Kidney (tissue), 14 donors: ENCODE data around the gene COLEC12. TPM values are rescaled to one million over a fixed set of nuclear protein-coding genes. Genes with fewer than 3 reads are reported as not detected.

Experiments used
- DNase-seq, 5 donors: peaks; one replicate each; pipeline ENCODE4 v3.0.0-alpha.2; 2013 to 2020
- FAIRE-seq: peaks from 2 replicates; lab custom pipeline; 2012; peaks lifted over from hg19 to GRCh38; lab: Jason Lieb, UNC
- H3K27ac ChIP-seq, 2 donors: one replicate each; pipeline ENCODE4 v1.7.0; 2013; ENCODE audit warnings: low read depth in 2 of 2, low read length in 2 of 2, inconsistent platforms in 1 of 2
- H3K27me3 ChIP-seq: one replicate; pipeline ENCODE4 v1.7.1; 2013; ENCODE audit warnings: low read length, inconsistent platforms; ENCODE audit not compliant: control insufficient read depth, insufficient read depth
- H3K36me3 ChIP-seq, 3 donors: one replicate each; pipeline versions ENCODE4 v1.7.0 to v1.7.1; 2013; ENCODE audit warnings: low read length in 3 of 3, control low read depth in 1 of 3, inconsistent platforms in 1 of 3; ENCODE audit not compliant: insufficient read depth in 3 of 3, control insufficient read depth in 2 of 3
- H3K4me1 ChIP-seq, 3 donors: one replicate each; pipeline versions ENCODE4 v1.7.0 to v1.7.1; 2013; ENCODE audit warnings: low read length in 3 of 3, inconsistent platforms in 1 of 3, low read depth in 1 of 3; ENCODE audit not compliant: control insufficient read depth in 2 of 3, insufficient read depth in 2 of 3
- H3K4me3 ChIP-seq, 3 donors: one replicate each; pipeline versions ENCODE4 v1.7.0 to v1.8.1; 2013; ENCODE audit warnings: low read length in 3 of 3, control low read depth in 1 of 3, inconsistent platforms in 1 of 3
- H3K9ac ChIP-seq, 3 donors: one replicate each; pipeline versions ENCODE4 v1.7.0 to v1.7.1; 2013; ENCODE audit warnings: low read length in 3 of 3, control low read depth in 1 of 3, inconsistent platforms in 1 of 3
- H3K9me3 ChIP-seq, 3 donors: one replicate each; pipeline versions ENCODE4 v1.7.0 to v1.7.1; 2013; ENCODE audit warnings: low read length in 3 of 3, control low read depth in 1 of 3, inconsistent platforms in 1 of 3; ENCODE audit not compliant: control insufficient read depth in 2 of 3, insufficient read depth in 1 of 3
- CTCF ChIP-seq: IDR thresholded peaks from 3 replicates; pipeline ENCODE4 v1.5.1; 2012; ENCODE audit warnings: mild to moderate bottlenecking, moderate library complexity, borderline replicate concordance; ENCODE audit not compliant: insufficient read depth; ENCODE audit errors: extremely low read depth
- intact Hi-C: fragments of 100-400 bp; cut with DNase I; formaldehyde crosslinking; loops from one replicate; pipeline ENCODE4 v1.11.1; 2022
- polyA plus RNA-seq: library from polyadenylated mRNA; stranded (reverse); fragments of 350-450 nt; fragmentation: Illumina TruSeq; extraction: RNeasy Lipid Tissue Mini Kit (QIAGEN cat#74804); gene quantifications from one replicate; pipeline ENCODE4 v1.2.3, GENCODE V29; 2014; ENCODE audit warnings: low read depth, low replicate concordance; ENCODE audit not compliant: insufficient read depth
- total RNA-seq: library from RNA; stranded (reverse); fragmentation: NEBNext Ultra II Directional; extraction: Animal tissue kit (Norgen Biotek cat#: 25700); gene quantifications from one replicate; pipeline ENCODE4 v1.2.1, GENCODE V29; 2021
- donor health status: control.
- donor health status: control.
- donor health status: control.
- donor health status: control.
- donor health status: control.
- donor health status: DM: yes; HTN: yes; CAD: no.
- donor health status: Normal renal cell carcinoma (clear cell type).

COLEC12 gene
- total and polyA plus RNA-seq, 2 donors from 2014 or later = 1.3 to 7.4 TPM

- intact Hi-C loops = no loop called here
- Histone ChIP-seq H3K9ac (no peak overlapping the region), H3K9me3 (peaks cover 0 to 3% (median 0%) of the 10 kb centered on the region in 3 donors), H3K36me3 (no peaks in the 10 kb centered on the region), H3K4me1 (no peaks in the 10 kb centered on the region), H3K27me3 (no peaks in the 10 kb centered on the region), H3K27ac (no peak overlapping the region), H3K4me3 (no peak overlapping the region)
- FAIRE-seq (no peak), DNase-seq (no peak)
- no peak for TF ChIP-seq CTCF
Observed at GRCh38 chr18:489244-490023, 11.1 kb downstream of the COLEC12 start.

- no peaks in the 10 kb centered on the region for H3K27me3 ChIP-seq
- H3K9me3 ChIP-seq = peaks cover 0 to 3% (median 0%) of the 10 kb centered on the region in 3 donors
- DNase-seq (no peak), FAIRE-seq (no peak)
- no peak overlapping the region for H3K9ac ChIP-seq
- intact Hi-C loops = no loop called here
- no peak overlapping the region for H3K27ac ChIP-seq
- TF ChIP-seq CTCF = no peak
- no peaks in the 10 kb centered on the region for H3K36me3 ChIP-seq
- H3K4me1 ChIP-seq = no peaks in the 10 kb centered on the region
- H3K4me3 ChIP-seq = no peak overlapping the region
Observed at GRCh38 chr18:486929-487740, 13.4 kb downstream of the COLEC12 start.

- no peak for TF ChIP-seq CTCF
- no peaks in the 10 kb centered on the region for H3K4me1 ChIP-seq
- H3K4me3 ChIP-seq = no peak overlapping the region
- no peaks in the 10 kb centered on the region for H3K36me3 ChIP-seq
- no peaks in the 10 kb centered on the region for H3K27me3 ChIP-seq
- intact Hi-C loops = no loop called here
- no peak overlapping the region for H3K9ac ChIP-seq
- peaks cover 0 to 3% (median 0%) of the 10 kb centered on the region in 3 donors for H3K9me3 ChIP-seq
- DNase-seq (no peak), FAIRE-seq (no peak)
- no peak overlapping the region for H3K27ac ChIP-seq
Observed at GRCh38 chr18:484749-485464, 15.6 kb downstream of the COLEC12 start.
